Central memory CD8-positive, alpha-beta T cell (primary cell): ENCODE results near the gene CORIN.

Experiments
- ATAC-seq: fragments of 150-1000 bp; cut with Tn5 transposase; replicated peaks from 2 replicates; pipeline ENCODE4 v1.10.0; 2022; ENCODE audit warnings: mild to moderate bottlenecking, moderate FRiP score, moderate number of reproducible peaks; ENCODE audit not compliant: poor library complexity, severe bottlenecking; ENCODE audit errors: extremely low read depth
- DNase-seq, 2 donors: peaks; one replicate each; pipeline ENCODE4 v3.0.0; 2021; ENCODE audit warnings: low spot score in 2 of 2
- H3K27ac Mint-ChIP-seq: one replicate; pipeline ENCODE4 v1.8.0; 2022; ENCODE audit warnings: low read depth, mild to moderate bottlenecking, moderate library complexity, mixed read lengths
- H3K27me3 Mint-ChIP-seq: one replicate; pipeline ENCODE4 v1.8.0; 2022; ENCODE audit warnings: mixed read lengths
- H3K36me3 Mint-ChIP-seq: one replicate; pipeline ENCODE4 v1.8.0; 2022; ENCODE audit warnings: mild to moderate bottlenecking, moderate library complexity, mixed read lengths; ENCODE audit not compliant: insufficient read depth
- H3K4me1 Mint-ChIP-seq: one replicate; pipeline ENCODE4 v1.8.0; 2022; ENCODE audit warnings: mixed read lengths
- H3K4me3 Mint-ChIP-seq: one replicate; pipeline ENCODE4 v1.8.0; 2022; ENCODE audit warnings: mild to moderate bottlenecking, moderate library complexity, mixed read lengths
- H3K9me3 Mint-ChIP-seq: one replicate; pipeline ENCODE4 v1.8.0; 2022; ENCODE audit warnings: mixed read lengths

The CORIN gene

GRCh38 chr4:47749858-47750257, 88.0 kb downstream of the CORIN start:
- no peak for DNase-seq
- Mint-ChIP-seq H3K36me3 (no peaks in the 10 kb centered on the region), H3K27ac (no peak overlapping the region), H3K27me3 (peaks cover 37% of the 10 kb centered on the region), H3K4me3 (no peak overlapping the region), H3K9me3 (peaks cover 6% of the 10 kb centered on the region), H3K4me1 (no peaks in the 10 kb centered on the region)
- ATAC-seq, result no peak

- H3K4me1 Mint-ChIP-seq, result no peaks in the 10 kb centered on the region
- DNase-seq (no peak), ATAC-seq (no peak)
- no peak overlapping the region for H3K4me3 Mint-ChIP-seq
- no peaks in the 10 kb centered on the region for H3K36me3 Mint-ChIP-seq
- H3K27me3 Mint-ChIP-seq, result peaks cover 36% of the 10 kb centered on the region
- H3K27ac Mint-ChIP-seq, result no peak overlapping the region
- peaks cover 6% of the 10 kb centered on the region for H3K9me3 Mint-ChIP-seq
Measured at GRCh38 chr4:47749060-47749459, 88.8 kb downstream of the CORIN start.

DNA sequence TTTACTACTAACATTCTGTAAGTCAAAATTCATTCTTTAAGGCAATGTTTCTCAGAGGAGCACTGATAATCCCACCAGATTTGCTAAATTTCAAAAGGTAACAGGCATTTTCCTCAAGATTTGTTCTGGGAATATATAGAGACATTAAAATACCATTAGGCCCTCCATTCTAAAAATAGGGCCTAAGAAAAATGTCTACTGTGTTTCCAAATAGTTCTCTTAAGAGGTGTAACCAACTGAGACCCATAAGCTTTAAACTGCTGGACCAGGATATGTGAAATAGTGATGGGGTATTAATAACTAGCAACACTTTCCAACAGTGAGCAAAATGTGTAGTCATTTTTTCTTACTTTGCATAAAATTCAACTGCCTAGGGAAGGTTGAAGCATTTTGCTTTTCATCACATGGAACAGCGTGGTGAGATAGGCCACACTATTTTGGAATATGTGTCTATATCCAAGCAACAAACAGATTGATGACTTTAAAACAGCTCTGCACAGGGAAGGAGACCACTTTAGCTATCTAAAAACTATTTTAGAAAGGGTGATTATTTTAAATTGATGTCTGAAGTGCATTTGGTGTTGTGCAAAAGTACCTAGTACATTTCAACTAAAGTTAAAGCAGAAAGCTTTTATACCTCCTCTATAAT, 89.9 kb downstream of the CORIN start:
- Mint-ChIP-seq H3K4me3 (no peak overlapping the region), H3K27me3 (peaks cover 34% of the 10 kb centered on the region), H3K36me3 (no peaks in the 10 kb centered on the region), H3K4me1 (no peaks in the 10 kb centered on the region), H3K27ac (no peak overlapping the region), H3K9me3 (peaks cover 4% of the 10 kb centered on the region)
- no peak for ATAC-seq
- DNase-seq, result no peak

GRCh38 chr4:47747211-47747610, 90.7 kb downstream of the CORIN start:
- DNase-seq, result no peak
- Mint-ChIP-seq H3K4me3 (no peak overlapping the region), H3K9me3 (no peaks in the 10 kb centered on the region), H3K27ac (no peak overlapping the region), H3K27me3 (peaks cover 26% of the 10 kb centered on the region), H3K4me1 (no peaks in the 10 kb centered on the region), H3K36me3 (no peaks in the 10 kb centered on the region)
- no peak for ATAC-seq

- ATAC-seq (no peak), DNase-seq (no peak)
- Mint-ChIP-seq H3K4me1 (no peaks in the 10 kb centered on the region), H3K9me3 (no peaks in the 10 kb centered on the region), H3K36me3 (no peaks in the 10 kb centered on the region), H3K27me3 (peaks cover 15% of the 10 kb centered on the region), H3K4me3 (no peak overlapping the region), H3K27ac (no peak overlapping the region)
Measured at GRCh38 chr4:47746122-47746521, 91.7 kb downstream of the CORIN start.

- Mint-ChIP-seq H3K4me1 (no peaks in the 10 kb centered on the region), H3K4me3 (no peak overlapping the region), H3K36me3 (no peaks in the 10 kb centered on the region), H3K27ac (no peak overlapping the region), H3K9me3 (no peaks in the 10 kb centered on the region), H3K27me3 (peaks cover 10% of the 10 kb centered on the region)
- ATAC-seq (no peak), DNase-seq (no peak)
Measured at GRCh38 chr4:47744843-47745382, 93.0 kb downstream of the CORIN start.

GRCh38 chr4:47744253-47744652, 93.6 kb downstream of the CORIN start:
- no peak overlapping the region for H3K27ac Mint-ChIP-seq
- H3K4me1 Mint-ChIP-seq, result no peaks in the 10 kb centered on the region
- no peak for ATAC-seq
- H3K4me3 Mint-ChIP-seq, result no peak overlapping the region
- H3K36me3 Mint-ChIP-seq, result no peaks in the 10 kb centered on the region
- H3K9me3 Mint-ChIP-seq, result no peaks in the 10 kb centered on the region
- H3K27me3 Mint-ChIP-seq, result peaks cover 14% of the 10 kb centered on the region
- DNase-seq, result no peak

DNA sequence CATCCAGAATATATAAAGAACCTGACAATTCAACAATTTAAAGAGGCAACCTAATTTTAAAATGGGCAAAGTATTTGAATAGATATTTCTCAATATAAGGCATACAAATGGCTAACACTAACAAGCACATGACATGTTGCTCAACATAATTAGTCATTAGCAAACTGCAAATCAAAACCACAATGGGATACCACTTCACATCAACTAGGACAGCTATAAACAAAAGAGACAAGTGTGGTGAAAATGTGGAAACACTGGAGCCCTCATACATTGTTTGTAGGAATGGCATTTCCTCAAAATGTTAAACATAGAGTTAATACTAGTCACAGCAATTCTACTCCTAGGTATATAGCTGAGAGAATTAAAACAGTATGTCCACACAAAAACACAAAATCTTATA, 96.7 kb downstream of the CORIN start:
- peaks cover 3% of the 10 kb centered on the region for H3K36me3 Mint-ChIP-seq
- DNase-seq, result no peak

GRCh38 chr4:47737326-47737725, 100.5 kb downstream of the CORIN start:
- peaks cover 57% of the 10 kb centered on the region for H3K27me3 Mint-ChIP-seq
- H3K4me3 Mint-ChIP-seq, result no peak overlapping the region
- DNase-seq, result no peak

More for the DNA sequence above, 96.7 kb downstream of the CORIN start:
- no peak for ATAC-seq
- Mint-ChIP-seq H3K4me1 (no peaks in the 10 kb centered on the region), H3K4me3 (no peak overlapping the region), H3K27ac (no peak overlapping the region), H3K27me3 (peaks cover 36% of the 10 kb centered on the region), H3K9me3 (no peaks in the 10 kb centered on the region)

GRCh38 chr4:47736555-47736954, 101.3 kb downstream of the CORIN start:
- H3K27ac Mint-ChIP-seq, result no peak overlapping the region
- H3K4me3 Mint-ChIP-seq, result no peak overlapping the region
- peaks cover 65% of the 10 kb centered on the region for H3K27me3 Mint-ChIP-seq
- no peaks in the 10 kb centered on the region for H3K9me3 Mint-ChIP-seq
- peaks cover 3% of the 10 kb centered on the region for H3K36me3 Mint-ChIP-seq
- DNase-seq (no peak), ATAC-seq (no peak)
- H3K4me1 Mint-ChIP-seq, result no peaks in the 10 kb centered on the region

More at GRCh38 chr4:47737326-47737725, 100.5 kb downstream of the CORIN start:
- no peak for ATAC-seq
- no peaks in the 10 kb centered on the region for H3K9me3 Mint-ChIP-seq
- H3K36me3 Mint-ChIP-seq, result peaks cover 3% of the 10 kb centered on the region
- H3K4me1 Mint-ChIP-seq, result no peaks in the 10 kb centered on the region
- H3K27ac Mint-ChIP-seq, result no peak overlapping the region

DNA sequence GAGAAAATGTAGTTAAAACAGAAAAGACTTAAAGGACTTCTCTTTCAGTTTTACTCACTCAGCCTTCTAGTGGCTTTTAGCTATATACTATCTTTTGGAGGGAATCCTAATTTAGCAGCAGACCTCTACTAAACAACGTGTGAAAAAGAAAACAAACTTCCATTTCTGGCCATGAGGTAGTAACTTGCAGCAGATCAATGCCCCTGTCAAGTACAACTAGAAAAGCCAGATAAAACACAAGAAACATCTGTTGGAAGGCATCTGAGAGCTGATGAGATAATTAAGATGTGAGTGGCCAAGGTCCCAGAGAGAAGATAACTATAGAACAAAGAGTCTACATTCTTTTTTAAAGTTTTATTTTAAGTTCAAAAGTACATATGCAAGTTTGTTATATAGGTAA, 101.7 kb downstream of the CORIN start:
- Mint-ChIP-seq H3K9me3 (no peaks in the 10 kb centered on the region), H3K27ac (no peak overlapping the region), H3K4me3 (no peak overlapping the region), H3K27me3 (peaks cover 69% of the 10 kb centered on the region), H3K4me1 (no peaks in the 10 kb centered on the region), H3K36me3 (peaks cover 3% of the 10 kb centered on the region)
- ATAC-seq (no peak), DNase-seq (no peak)

DNA sequence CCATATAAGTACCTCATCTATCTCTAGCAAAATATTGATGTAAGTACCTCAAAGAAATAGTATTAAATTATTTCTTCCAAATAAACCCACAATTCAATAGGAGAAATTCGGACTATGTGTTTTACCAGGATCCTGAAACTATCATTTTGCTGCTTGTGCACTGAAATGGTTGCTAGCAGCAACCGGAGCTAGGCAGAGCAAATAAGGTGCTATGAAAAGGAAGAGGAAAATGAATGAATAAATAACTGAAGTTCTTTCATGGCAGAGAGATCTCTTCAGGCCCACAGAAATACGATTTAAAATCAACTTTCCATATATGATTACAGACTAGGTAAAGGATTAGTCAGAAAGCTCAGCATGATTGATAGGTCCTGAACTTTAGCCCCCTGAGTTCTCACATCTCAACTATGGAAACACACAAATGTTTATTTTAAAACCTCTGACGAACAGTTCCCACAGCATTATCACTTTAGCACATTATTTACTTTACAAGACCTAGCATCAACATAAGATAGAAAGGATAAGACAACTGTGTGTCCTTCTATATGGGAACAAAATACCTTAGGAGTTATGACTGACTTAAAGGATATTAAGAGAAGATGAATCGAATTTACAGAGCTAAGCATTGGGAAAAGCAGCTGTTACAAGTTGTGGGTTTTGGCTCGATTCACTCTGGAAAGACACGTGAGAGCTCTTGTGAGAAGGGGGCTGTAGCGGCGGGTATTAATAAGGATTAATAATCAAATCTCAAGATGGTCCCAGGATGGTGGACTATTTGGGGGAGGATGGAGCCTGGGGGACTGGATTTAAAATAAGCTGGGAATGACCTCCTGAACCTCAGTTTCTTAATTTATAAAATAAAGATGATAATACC, 104.3 kb downstream of the CORIN start:
- H3K4me3 Mint-ChIP-seq, result no peak overlapping the region
- peaks cover 69% of the 10 kb centered on the region for H3K27me3 Mint-ChIP-seq
- H3K9me3 Mint-ChIP-seq, result no peaks in the 10 kb centered on the region
- no peaks in the 10 kb centered on the region for H3K4me1 Mint-ChIP-seq
- H3K27ac Mint-ChIP-seq, result no peak overlapping the region
- ATAC-seq (no peak), DNase-seq (no peak)
- H3K36me3 Mint-ChIP-seq, result peaks cover 3% of the 10 kb centered on the region

DNA sequence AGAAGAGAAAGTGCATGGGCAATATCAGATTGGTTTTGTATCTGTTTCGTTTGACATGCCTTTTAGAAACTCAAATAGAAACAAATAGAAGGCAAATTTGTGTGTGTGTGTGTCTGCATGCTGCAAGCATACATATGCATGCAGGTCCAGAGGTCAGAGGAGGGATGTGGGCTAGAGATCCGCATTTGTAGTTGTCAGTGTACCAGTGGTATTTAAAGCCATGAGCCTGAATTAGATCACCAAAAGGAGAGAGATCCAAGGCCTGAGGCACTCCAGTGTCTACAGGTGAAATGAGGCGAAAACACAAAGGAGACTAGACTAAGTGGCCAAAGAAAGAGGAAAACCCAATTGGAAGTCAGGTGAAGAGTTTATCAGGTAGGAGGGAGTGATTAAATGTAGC, 106.7 kb downstream of the CORIN start:
- no peak overlapping the region for H3K4me3 Mint-ChIP-seq
- H3K4me1 Mint-ChIP-seq, result no peaks in the 10 kb centered on the region
- peaks cover 54% of the 10 kb centered on the region for H3K27me3 Mint-ChIP-seq
- DNase-seq (no peak), ATAC-seq (no peak)
- H3K36me3 Mint-ChIP-seq, result no peaks in the 10 kb centered on the region
- H3K9me3 Mint-ChIP-seq, result no peaks in the 10 kb centered on the region
- no peak overlapping the region for H3K27ac Mint-ChIP-seq
